Prostate gland (tissue), 2 donors: ENCODE measurements around the gene MBD2. TPM values are rescaled to one million over a fixed set of nuclear protein-coding genes. Genes with fewer than 3 reads are reported as not detected.
A peak's percentile ranks its signal among the peaks of the same experiment; 100 is the strongest.
"Not testable (repeated sequence)": the region's sequence is repeated elsewhere in the genome, so short reads cannot be mapped to it uniquely, and the experiment has no call there.

Experiments used
- DNase-seq: peaks from one replicate; pipeline ENCODE4 v3.0.0-alpha.2; 2019; ENCODE audit warnings: low spot score
- H3K27ac ChIP-seq, 2 donors: fragments of 200-600 bp; sonication (generic); 2 replicates each; pipeline ENCODE4 v1.5.1; 2017 to 2019
- H3K27me3 ChIP-seq: fragments of 200-600 bp; sonication (generic); replicated peaks from 2 replicates; pipeline ENCODE4 v1.5.1; 2019; ENCODE audit not compliant: insufficient read depth
- H3K36me3 ChIP-seq, 2 donors: fragments of 200-600 bp; sonication (generic); 1 replicate in 1 of 2; 2 replicates in 1 of 2; pipeline versions ENCODE4 v1.5.1 to v1.8.1; 2017 to 2019
- H3K4me1 ChIP-seq: fragments of 200-600 bp; sonication (generic); replicated peaks from 2 replicates; pipeline ENCODE4 v1.5.1; 2019
- H3K4me3 ChIP-seq, 2 donors: fragments of 200-600 bp; sonication (generic); 2 replicates each; pipeline ENCODE4 v1.5.1; 2017 to 2019
- H3K9me3 ChIP-seq: fragments of 200-600 bp; sonication (generic); 2 replicates; pipeline ENCODE4 v1.5.1; 2017
- POLR2A ChIP-seq: fragments of 450-650 bp; IDR thresholded peaks from one replicate; pipeline ENCODE4 v1.6.1; 2016; ENCODE audit warnings: antibody characterized with exemption, mild to moderate bottlenecking
- POLR2AphosphoS5 ChIP-seq: sonication (generic); formaldehyde crosslinking; IDR thresholded peaks from one replicate; pipeline ENCODE4 v1.6.1; 2017; ENCODE audit warnings: antibody characterized with exemption
- WGBS: methylation state at CpG from one replicate; pipeline ENCODE4 v1.1.5; 2018; 5-methylcytosine and 5-hydroxymethylcytosine counted together
- intact Hi-C: fragments of 100-400 bp; cut with DNase I; formaldehyde crosslinking; loops from one replicate; pipeline ENCODE4 v1.14.2; 2022
- total RNA-seq, 2 donors: library from RNA; depleted of rRNA; stranded (reverse); fragments of >200 nt; gene quantifications; one replicate each; pipeline ENCODE4 v1.1.0, GENCODE V29; 2016
- TF ChIP-seq, protein P1 (sequence below), 4 experiments: fragments of 200-600 bp in 2 of 4; fragments of 450-650 bp in 2 of 4; sonication (generic) in 2 of 4; IDR thresholded peaks; 1 replicate in 3 of 4; 2 replicates in 1 of 4; pipeline ENCODE4 v1.5.1; 2016 to 2019; ENCODE audit warnings: antibody characterized with exemption in 4 of 4, mild to moderate bottlenecking in 2 of 4, moderate library complexity in 2 of 4

MBD2 gene
- total RNA-seq, 2 donors from 2014 or later, result 33.3 to 50.3 TPM

DNA sequence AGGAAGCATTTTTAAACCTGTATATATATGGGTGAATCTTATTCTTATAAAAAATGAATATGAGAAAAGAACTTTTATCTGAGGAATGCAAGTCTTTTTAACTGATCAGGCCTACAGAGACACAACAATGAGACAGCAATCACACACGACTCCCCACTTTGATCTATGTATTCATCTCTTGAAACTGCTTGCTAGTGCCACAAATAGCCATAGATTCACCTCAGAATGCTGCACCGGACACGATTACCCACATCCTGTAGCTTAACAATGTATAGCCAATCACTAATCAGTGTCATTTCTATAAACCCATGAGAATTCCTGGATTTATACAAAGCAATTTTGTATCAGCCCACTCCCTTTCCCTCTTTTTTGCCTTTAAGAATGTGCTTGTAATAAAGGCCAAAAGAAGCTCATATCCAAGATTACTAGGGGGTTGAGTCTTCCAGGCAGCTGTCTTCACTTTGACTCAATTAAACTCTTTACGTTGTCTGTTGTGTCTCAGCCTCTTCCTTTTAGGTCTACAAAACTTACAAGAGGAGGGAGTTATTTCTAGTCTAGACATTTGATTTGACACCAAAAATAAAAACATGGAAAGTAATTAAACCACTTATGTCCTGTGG is 94.9 kb downstream of the MBD2 start:
- Histone ChIP-seq H3K36me3 (no peaks in the 10 kb centered on the region), H3K9me3 (no peaks in the 10 kb centered on the region), H3K4me3 (no peak overlapping the region), H3K27ac (no peak overlapping the region), H3K27me3 (no peaks in the 10 kb centered on the region), H3K4me1 (no peaks in the 10 kb centered on the region)
- 76% methylated on average over 4 of the region's 4 CpGs for WGBS
- TF ChIP-seq POLR2AphosphoS5 (no peak), POLR2A (no peak)
- TF ChIP-seq, protein P1, sequence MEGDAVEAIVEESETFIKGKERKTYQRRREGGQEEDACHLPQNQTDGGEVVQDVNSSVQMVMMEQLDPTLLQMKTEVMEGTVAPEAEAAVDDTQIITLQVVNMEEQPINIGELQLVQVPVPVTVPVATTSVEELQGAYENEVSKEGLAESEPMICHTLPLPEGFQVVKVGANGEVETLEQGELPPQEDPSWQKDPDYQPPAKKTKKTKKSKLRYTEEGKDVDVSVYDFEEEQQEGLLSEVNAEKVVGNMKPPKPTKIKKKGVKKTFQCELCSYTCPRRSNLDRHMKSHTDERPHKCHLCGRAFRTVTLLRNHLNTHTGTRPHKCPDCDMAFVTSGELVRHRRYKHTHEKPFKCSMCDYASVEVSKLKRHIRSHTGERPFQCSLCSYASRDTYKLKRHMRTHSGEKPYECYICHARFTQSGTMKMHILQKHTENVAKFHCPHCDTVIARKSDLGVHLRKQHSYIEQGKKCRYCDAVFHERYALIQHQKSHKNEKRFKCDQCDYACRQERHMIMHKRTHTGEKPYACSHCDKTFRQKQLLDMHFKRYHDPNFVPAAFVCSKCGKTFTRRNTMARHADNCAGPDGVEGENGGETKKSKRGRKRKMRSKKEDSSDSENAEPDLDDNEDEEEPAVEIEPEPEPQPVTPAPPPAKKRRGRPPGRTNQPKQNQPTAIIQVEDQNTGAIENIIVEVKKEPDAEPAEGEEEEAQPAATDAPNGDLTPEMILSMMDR (IDR thresholded peaks at IDR 0.05), result no peak
- DNase-seq, result no peak
- intact Hi-C loops, result loop anchor here (10.0 kb wide), 1 partner anchor 425 kb away; no protein-coding TSS in a partner anchor

GRCh38 chr18:54127759-54128378 is 96.6 kb downstream of the MBD2 start:
- Histone ChIP-seq H3K9me3 (no peaks in the 10 kb centered on the region), H3K27me3 (no peaks in the 10 kb centered on the region), H3K27ac (no peak overlapping the region), H3K36me3 (no peaks in the 10 kb centered on the region), H3K4me3 (no peak overlapping the region), H3K4me1 (no peaks in the 10 kb centered on the region)
- TF ChIP-seq POLR2AphosphoS5 (no peak), POLR2A (no peak)
- TF ChIP-seq, protein P1 (IDR thresholded peaks at IDR 0.05), result peak in 1 of 4 experiments; percentile 20
- intact Hi-C loops, result loop anchor here (10.0 kb wide), 1 partner anchor 423 kb away; no protein-coding TSS in a partner anchor
- WGBS, result 79% methylated on average over 9 of the region's 9 CpGs
- no peak for DNase-seq

DNA sequence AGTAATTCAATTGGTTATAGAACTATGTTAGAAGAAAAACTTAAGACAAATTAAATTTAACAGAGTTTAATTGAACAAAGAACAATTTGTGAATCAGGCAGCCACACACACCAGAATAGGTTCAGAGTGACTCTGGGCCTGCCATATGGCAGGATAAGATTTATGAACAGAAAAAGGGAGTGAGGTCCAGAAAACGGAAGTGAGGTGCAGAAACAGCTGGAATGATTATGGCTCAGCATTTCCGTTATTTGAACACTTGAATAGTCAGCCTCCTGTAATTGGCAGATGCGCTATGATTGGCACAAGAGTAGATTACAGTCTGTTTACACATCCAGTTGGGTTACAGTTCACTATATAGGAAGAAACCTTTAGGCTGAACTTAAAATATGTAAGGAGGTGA is 99.0 kb downstream of the MBD2 start:
- 67% methylated on average over 3 of the region's 3 CpGs for WGBS
- intact Hi-C loops, result loop anchor here (10.0 kb wide), 1 partner anchor 421 kb away; no protein-coding TSS in a partner anchor
- Histone ChIP-seq H3K27me3 (no peaks in the 10 kb centered on the region), H3K4me1 (no peaks in the 10 kb centered on the region), H3K36me3 (no peaks in the 10 kb centered on the region), H3K27ac (no peak overlapping the region), H3K4me3 (no peak overlapping the region), H3K9me3 (no peaks in the 10 kb centered on the region)
- no peak for TF ChIP-seq POLR2A
- TF ChIP-seq POLR2AphosphoS5, result no peak
- TF ChIP-seq, protein P1 (IDR thresholded peaks at IDR 0.05), result no peak
- DNase-seq, result no peak

DNA sequence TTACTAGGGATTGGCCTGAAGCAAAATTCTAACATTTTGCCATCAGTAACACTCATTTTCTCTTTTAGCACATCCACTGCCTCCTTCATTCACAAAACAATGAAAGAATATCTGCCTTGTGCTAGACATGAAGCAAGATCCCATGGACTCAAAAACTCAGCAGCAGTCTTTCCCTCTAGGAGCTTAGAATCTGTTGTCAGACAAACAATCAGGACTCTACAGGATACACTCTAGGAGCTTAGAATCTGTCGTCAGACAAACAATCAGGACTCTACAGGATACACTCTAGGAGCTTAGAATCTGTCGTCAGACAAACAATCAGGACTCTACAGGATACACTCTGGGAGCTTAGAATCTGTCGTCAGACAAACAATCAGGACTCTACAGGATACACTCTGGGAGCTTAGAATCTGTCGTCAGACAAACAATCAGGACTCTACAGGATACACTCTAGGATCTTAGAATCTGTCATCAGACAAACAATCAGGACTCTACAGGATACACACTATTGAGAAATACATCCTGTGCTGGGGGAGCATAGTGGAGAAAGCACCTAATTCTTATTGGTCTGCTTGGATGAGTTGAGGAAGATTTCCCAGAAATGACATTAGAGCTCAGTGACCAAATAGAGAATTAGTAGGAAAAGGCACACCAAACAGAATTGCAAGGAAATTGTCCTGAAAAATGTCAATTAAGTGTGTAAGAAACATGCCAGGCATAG is 100.6 kb downstream of the MBD2 start:
- H3K27ac ChIP-seq, H3K4me1 ChIP-seq, H3K36me3 ChIP-seq, H3K4me3 ChIP-seq, H3K9me3 ChIP-seq, DNase-seq, H3K27me3 ChIP-seq: not testable (repeated sequence)
- 76% methylated on average over 4 of the region's 4 CpGs for WGBS
- intact Hi-C loops, result loop anchor here (10.0 kb wide), 1 partner anchor 419 kb away; no protein-coding TSS in a partner anchor

GRCh38 chr18:54119524-54120019 is 104.9 kb downstream of the MBD2 start:
- Histone ChIP-seq H3K27me3 (no peaks in the 10 kb centered on the region), H3K9me3 (no peaks in the 10 kb centered on the region), H3K36me3 (no peaks in the 10 kb centered on the region), H3K27ac (no peak overlapping the region), H3K4me1 (no peaks in the 10 kb centered on the region), H3K4me3 (no peak overlapping the region)
- WGBS, result 18% methylated on average over 6 of the region's 6 CpGs
- intact Hi-C loops, result loop anchor here (10.0 kb wide), 1 partner anchor 415 kb away; no protein-coding TSS in a partner anchor
- peak; percentile 14 for DNase-seq
- TF ChIP-seq, protein P1 (IDR thresholded peaks at IDR 0.05), result peak; percentile 28 to 72 (median 68)
- TF ChIP-seq POLR2AphosphoS5, result no peak
- no peak for TF ChIP-seq POLR2A
